ENCODE data around the gene RAB27A.

DNA sequence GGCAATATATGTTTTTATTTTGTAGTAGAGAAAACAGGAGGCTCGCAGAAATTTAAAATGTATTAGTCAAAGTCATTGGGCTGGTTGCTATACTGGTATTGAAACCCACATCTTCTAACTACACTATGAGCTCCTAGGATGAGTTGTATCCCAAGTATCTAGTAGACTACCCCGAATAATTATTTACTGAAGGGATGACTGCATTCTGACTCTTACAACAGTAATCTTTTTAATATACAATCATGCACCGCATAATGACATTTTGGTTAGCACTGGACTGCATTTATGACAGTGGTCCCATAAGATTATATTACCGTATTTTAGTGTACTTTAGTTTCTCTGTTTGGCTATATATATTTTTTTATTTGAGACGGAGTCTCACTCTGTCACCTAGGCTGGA lies 44.8 kb upstream of the RAB27A start:
- TF ChIP-seq CTCF (IDR thresholded peaks at IDR 0.05), result no peak
- no peak for TF ChIP-seq POLR2A (IDR thresholded peaks at IDR 0.05)
